ENCODE results near the gene TMEM63C.

TMEM63C gene

GRCh38 chr14:77265561-77266335 is 84.2 kb downstream of the TMEM63C start:
- TF ChIP-seq POLR2A (IDR thresholded peaks at IDR 0.05; ENCODE audit: low read depth, low read length) (no peak), TAF1 (IDR thresholded peaks at IDR 0.05; ENCODE audit: borderline replicate concordance, low read depth, low read length) (no peak), POLR2AphosphoS5 (IDR thresholded peaks at IDR 0.05; ENCODE audit: low read depth, low read length) (no peak)
- FAIRE-seq: no peak

GRCh38 chr14:77266336-77266735 is 84.7 kb downstream of the TMEM63C start:
- TF ChIP-seq POLR2A (IDR thresholded peaks at IDR 0.05; ENCODE audit: low read depth, low read length): no peak
- TF ChIP-seq TAF1 (IDR thresholded peaks at IDR 0.05; ENCODE audit: borderline replicate concordance, low read depth, low read length): no peak
- no peak for TF ChIP-seq POLR2AphosphoS5 (IDR thresholded peaks at IDR 0.05; ENCODE audit: low read depth, low read length)
- FAIRE-seq (no peak), DNase-seq (ENCODE audit: insufficient read length) (no peak)

More at GRCh38 chr14:77265561-77266335, 84.2 kb downstream of the TMEM63C start:
- DNase-seq (ENCODE audit: insufficient read length): no peak

- DNase-seq (ENCODE audit: insufficient read length): no peak
- TF ChIP-seq TAF1 (IDR thresholded peaks at IDR 0.05; ENCODE audit: borderline replicate concordance, low read depth, low read length) (no peak), POLR2A (IDR thresholded peaks at IDR 0.05; ENCODE audit: low read depth, low read length) (no peak), POLR2AphosphoS5 (IDR thresholded peaks at IDR 0.05; ENCODE audit: low read depth, low read length) (no peak)
- FAIRE-seq: no peak
Measured at GRCh38 chr14:77267937-77268699, 86.5 kb downstream of the TMEM63C start.

GRCh38 chr14:77268989-77269600 is 87.5 kb downstream of the TMEM63C start:
- TF ChIP-seq POLR2A (IDR thresholded peaks at IDR 0.05; ENCODE audit: low read depth, low read length) (no peak), POLR2AphosphoS5 (IDR thresholded peaks at IDR 0.05; ENCODE audit: low read depth, low read length) (no peak), TAF1 (IDR thresholded peaks at IDR 0.05; ENCODE audit: borderline replicate concordance, low read depth, low read length) (no peak)
- no peak for FAIRE-seq
- DNase-seq (ENCODE audit: insufficient read length): no peak

- FAIRE-seq: no peak
- no peak for DNase-seq (ENCODE audit: insufficient read length)
- TF ChIP-seq POLR2AphosphoS5 (IDR thresholded peaks at IDR 0.05; ENCODE audit: low read depth, low read length): no peak
- TF ChIP-seq TAF1 (IDR thresholded peaks at IDR 0.05; ENCODE audit: borderline replicate concordance, low read depth, low read length): no peak
- no peak for TF ChIP-seq POLR2A (IDR thresholded peaks at IDR 0.05; ENCODE audit: low read depth, low read length)
Measured at GRCh38 chr14:77270361-77271112, 88.9 kb downstream of the TMEM63C start.

GRCh38 chr14:77271113-77271710 is 89.6 kb downstream of the TMEM63C start, which contains the start of gene NGB:
TSS of gene NGB (minus strand) at chr14:77271206. CDS start at chr14:77270937, 269 bp downstream.
- FAIRE-seq (no peak), DNase-seq (ENCODE audit: insufficient read length) (no peak)
- TF ChIP-seq POLR2A (IDR thresholded peaks at IDR 0.05; ENCODE audit: low read depth, low read length): no peak
- no peak for TF ChIP-seq POLR2AphosphoS5 (IDR thresholded peaks at IDR 0.05; ENCODE audit: low read depth, low read length)
- TF ChIP-seq TAF1 (IDR thresholded peaks at IDR 0.05; ENCODE audit: borderline replicate concordance, low read depth, low read length): no peak

GRCh38 chr14:77272261-77272660 is 90.7 kb downstream of the TMEM63C start:
- no peak for FAIRE-seq
- TF ChIP-seq POLR2A (IDR thresholded peaks at IDR 0.05; ENCODE audit: low read depth, low read length) (no peak), TAF1 (IDR thresholded peaks at IDR 0.05; ENCODE audit: borderline replicate concordance, low read depth, low read length) (no peak), POLR2AphosphoS5 (IDR thresholded peaks at IDR 0.05; ENCODE audit: low read depth, low read length) (no peak)
- DNase-seq (ENCODE audit: insufficient read length): no peak

- FAIRE-seq (no peak), DNase-seq (ENCODE audit: insufficient read length) (no peak)
- TF ChIP-seq POLR2A (IDR thresholded peaks at IDR 0.05; ENCODE audit: low read depth, low read length): no peak
- TF ChIP-seq TAF1 (IDR thresholded peaks at IDR 0.05; ENCODE audit: borderline replicate concordance, low read depth, low read length): no peak
- TF ChIP-seq POLR2AphosphoS5 (IDR thresholded peaks at IDR 0.05; ENCODE audit: low read depth, low read length): no peak
Measured at GRCh38 chr14:77273796-77274195, 92.2 kb downstream of the TMEM63C start.

GRCh38 chr14:77275041-77275580 is 93.5 kb downstream of the TMEM63C start:
- no peak for FAIRE-seq
- TF ChIP-seq POLR2A (IDR thresholded peaks at IDR 0.05; ENCODE audit: low read depth, low read length) (no peak), POLR2AphosphoS5 (IDR thresholded peaks at IDR 0.05; ENCODE audit: low read depth, low read length) (no peak), TAF1 (IDR thresholded peaks at IDR 0.05; ENCODE audit: borderline replicate concordance, low read depth, low read length) (no peak)
- DNase-seq (ENCODE audit: insufficient read length): no peak

GRCh38 chr14:77275601-77276017 is 94.0 kb downstream of the TMEM63C start:
- no peak for TF ChIP-seq TAF1 (IDR thresholded peaks at IDR 0.05; ENCODE audit: borderline replicate concordance, low read depth, low read length)
- TF ChIP-seq POLR2A (IDR thresholded peaks at IDR 0.05; ENCODE audit: low read depth, low read length): no peak
- no peak for TF ChIP-seq POLR2AphosphoS5 (IDR thresholded peaks at IDR 0.05; ENCODE audit: low read depth, low read length)
- FAIRE-seq (no peak), DNase-seq (ENCODE audit: insufficient read length) (no peak)
